ENCODE data around the gene DIO1. TPM values are rescaled to one million over a fixed set of nuclear protein-coding genes. Genes with fewer than 3 reads are reported as not detected.

DIO1 gene
- total and polyA plus RNA-seq, 2 of the 8 experiments (the other 6 are each of a cell fraction or from before 2014, with no cell fraction given), result 0.14 TPM; not detected in 1

- DNase-seq (ENCODE audit: low read depth in 1 of 2, low spot score in 2 of 2) (no peak), FAIRE-seq (no peak)
- no peak overlapping the region for H3K4me3 ChIP-seq (ENCODE audit: extremely low read depth in 1 of 4, insufficient read depth in 2 of 4, low read depth in 3 of 4, low read length in 4 of 4)
- H3K79me1 ChIP-seq (ENCODE audit: low read depth, low read length), result no peaks in the 10 kb centered on the region
- ChIA-PET POLR2A (ENCODE audit: partially characterized antibody) (interaction anchor here (2.1 kb wide), 1 partner anchor 9 kb away, joined by 8 read pairs; no protein-coding TSS in a partner anchor), CTCF (ENCODE audit: partially characterized antibody) (interaction anchor here (0.6 to 5.6 kb wide), 5 partner anchors 8 to 573 kb away, joined by 3 to 50 read pairs (median 6); no protein-coding TSS in a partner anchor)
- no peaks in the 10 kb centered on the region for H3K27me3 ChIP-seq (replicated peaks in 1 of 4; ENCODE audit: control insufficient read depth in 3 of 4, extremely low read depth in 1 of 4, insufficient read depth in 3 of 4, low read length in 3 of 4)
- no peak overlapping the region for H4K91ac ChIP-seq (replicated peaks; ENCODE audit: insufficient read length, low read length)
- 84% methylated on average over 9 of the region's 9 CpGs; no CpG with 5 or more reads in 1 of the 2 experiments for WGBS, 2 experiments (ENCODE audit: extremely low coverage in 1 of 2, insufficient coverage in 1 of 2, insufficient read length in 1 of 2, insufficient replicate concordance in 2 of 2, low coverage in 1 of 2, low lambda C conversion rate in 2 of 2, missing lambda C conversion rate in 1 of 2)
- no peak overlapping the region for H2BK120ac ChIP-seq (replicated peaks; ENCODE audit: low read depth, low read length)
- H2BK15ac ChIP-seq (ENCODE audit: low read length), result no peak overlapping the region
- H2AK5ac ChIP-seq (ENCODE audit: low read depth, low read length), result no peak overlapping the region
- H3K9ac ChIP-seq (replicated peaks in 1 of 4; ENCODE audit: extremely low read depth in 1 of 4, low read depth in 3 of 4, low read length in 3 of 4), result no peak overlapping the region
- H3K23me2 ChIP-seq (ENCODE audit: low read depth, low read length), result no peaks in the 10 kb centered on the region
- no peak overlapping the region for H3K18ac ChIP-seq (ENCODE audit: extremely low read depth, low read length)
- H3K27ac ChIP-seq (ENCODE audit: low read depth, low read length), result no peak overlapping the region
- TF ChIP-seq SIN3A (conservative IDR thresholded peaks at IDR 0.05 in 1 of 2, IDR thresholded peaks at IDR 0.05 in 1 of 2; ENCODE audit: low read depth in 1 of 2, low read length in 2 of 2), result no peak
- TF ChIP-seq EGR1 (IDR thresholded peaks at IDR 0.05; ENCODE audit: borderline replicate concordance, low read depth, low read length), result no peak
- no peak for TF ChIP-seq JUN (IDR thresholded peaks at IDR 0.05; ENCODE audit: low read depth, low read length)
- TF ChIP-seq CBX5 (IDR thresholded peaks at IDR 0.05; ENCODE audit: low read depth, low read length), result no peak
- no peak for TF ChIP-seq POU5F1 (IDR thresholded peaks at IDR 0.05; ENCODE audit: low read depth, low read length)
- no peak for TF ChIP-seq YY1 (IDR thresholded peaks at IDR 0.05; ENCODE audit: low read depth, low read length)
- TF ChIP-seq E2F6 (IDR thresholded peaks at IDR 0.05), result no peak
- no peak for TF ChIP-seq EP300 (IDR thresholded peaks at IDR 0.05; ENCODE audit: borderline replicate concordance in 1 of 2, low read depth in 2 of 2, low read length in 2 of 2)
- no peak overlapping the region for H2BK20ac ChIP-seq (ENCODE audit: low read length)
- no peaks in the 10 kb centered on the region for H4K20me1 ChIP-seq (replicated peaks in 1 of 2; ENCODE audit: control insufficient read depth in 1 of 2, insufficient read depth in 2 of 2, low read length in 2 of 2)
- H3K4me1 ChIP-seq (replicated peaks in 1 of 4; ENCODE audit: control insufficient read depth in 3 of 4, insufficient read depth in 4 of 4, low read length in 3 of 4), result no peaks in the 10 kb centered on the region
- no peak overlapping the region for H3K23ac ChIP-seq (ENCODE audit: insufficient read length)
- no peaks in the 10 kb centered on the region for H3K79me2 ChIP-seq (ENCODE audit: control insufficient read depth in 1 of 2, insufficient read depth in 2 of 2, low read length in 2 of 2)
- no peak overlapping the region for H2AFZ ChIP-seq (ENCODE audit: low read length)
- no peak overlapping the region for H3K14ac ChIP-seq (ENCODE audit: insufficient read length)
- no peak overlapping the region for H3K56ac ChIP-seq (replicated peaks; ENCODE audit: insufficient read length, low read depth, low read length)
- no peak overlapping the region for H4K8ac ChIP-seq (ENCODE audit: extremely low read depth, insufficient read depth, low read length)
- H3K36me3 ChIP-seq (ENCODE audit: control insufficient read depth in 2 of 4, insufficient read depth in 4 of 4, low read length in 3 of 4), result peaks cover 0 to 12% (median 9%) of the 10 kb centered on the region in 4 experiments; a peak in 6 of 8 replicates
- H4K5ac ChIP-seq (ENCODE audit: insufficient read length, low read depth, low read length), result no peak overlapping the region
- no peaks in the 10 kb centered on the region for H3K9me3 ChIP-seq (ENCODE audit: insufficient read depth in 2 of 2, low read depth in 1 of 2, low read length in 1 of 2)
- no peak overlapping the region for H3K4me2 ChIP-seq (ENCODE audit: insufficient read depth in 1 of 2, low read depth in 2 of 2, low read length in 2 of 2)
- H2BK12ac ChIP-seq (ENCODE audit: low read depth, low read length), result no peak overlapping the region
- no peak overlapping the region for H3K4ac ChIP-seq (replicated peaks; ENCODE audit: insufficient read length, low read depth, low read length)
- no peak overlapping the region for H2BK5ac ChIP-seq (ENCODE audit: low read depth, low read length)
Observed at GRCh38 chr1:53851571-53852285, 42.3 kb upstream of the DIO1 start.

Measured in H1 (cell line).